H1 (cell line): Measurements from ENCODE around the gene TUBB4B. TPM values are rescaled to one million over a fixed set of nuclear protein-coding genes. Genes with fewer than 3 reads are reported as not detected.

Experiments
- CTCF ChIA-PET: fragments of 300-600 bp; sonication (Branson Sonifier 250); formaldehyde crosslinking; loops from one replicate; lab custom pipeline; 2021; ENCODE audit not compliant: partially characterized antibody; lab: Charles Lee
- POLR2A ChIA-PET: fragments of 300-600 bp; sonication (Branson Sonifier 250); formaldehyde crosslinking; loops from one replicate; lab custom pipeline; 2021; ENCODE audit warnings: inconsistent platforms; ENCODE audit not compliant: partially characterized antibody; lab: Charles Lee
- DNase-seq, 2 experiments: peaks; one replicate each; pipeline versions ENCODE4 v3.0.0 to v3.0.0-alpha.2; 2010 to 2022; ENCODE audit warnings: low spot score in 2 of 2, low read depth in 1 of 2, mixed read lengths in 1 of 2
- FAIRE-seq: peaks from 2 replicates; lab custom pipeline; 2011; peaks lifted over from hg19 to GRCh38; lab: Jason Lieb, UNC
- H2AFZ ChIP-seq: 2 replicates; pipeline ENCODE4 v1.8.1; 2012; ENCODE audit warnings: low read length, inconsistent platforms
- H2AK5ac ChIP-seq: 2 replicates; pipeline ENCODE4 v1.6.1; 2013; ENCODE audit warnings: low read depth, low read length
- H2BK120ac ChIP-seq: replicated peaks from 2 replicates; pipeline ENCODE3; 2013; ENCODE audit warnings: low read depth, low read length, inconsistent platforms
- H2BK12ac ChIP-seq: 2 replicates; pipeline ENCODE4 v1.6.1; 2013; ENCODE audit warnings: low read depth, low read length
- H2BK15ac ChIP-seq: 2 replicates; pipeline ENCODE4 v1.6.1; 2013; ENCODE audit warnings: low read length
- H2BK20ac ChIP-seq: 2 replicates; pipeline ENCODE4 v1.6.1; 2013; ENCODE audit warnings: low read length
- H2BK5ac ChIP-seq: 2 replicates; pipeline ENCODE4 v1.6.1; 2013; ENCODE audit warnings: low read depth, low read length
- H3K14ac ChIP-seq: 2 replicates; pipeline ENCODE4 v1.6.1; 2013; ENCODE audit warnings: inconsistent platforms; ENCODE audit not compliant: insufficient read length
- H3K18ac ChIP-seq: 2 replicates; pipeline ENCODE4 v1.6.1; 2013; ENCODE audit warnings: low read length; ENCODE audit errors: extremely low read depth
- H3K23ac ChIP-seq: 2 replicates; pipeline ENCODE4 v1.6.1; 2013; ENCODE audit warnings: inconsistent platforms; ENCODE audit not compliant: insufficient read length
- H3K23me2 ChIP-seq: 2 replicates; pipeline ENCODE4 v1.6.1; 2013; ENCODE audit warnings: low read depth, low read length
- H3K27ac ChIP-seq: 2 replicates; pipeline ENCODE4 v1.6.1; 2011; ENCODE audit warnings: low read depth, low read length, inconsistent platforms
- H3K27me3 ChIP-seq, 4 experiments: replicated peaks in 1 of 4; 1 replicate in 1 of 4; 2 replicates in 3 of 4; pipeline versions ENCODE4 v1.6.1 to v1.8.1; 2011 to 2013; ENCODE audit warnings: low read length in 3 of 4, mild to moderate bottlenecking in 3 of 4, inconsistent platforms in 2 of 4, mixed read lengths in 2 of 4, moderate library complexity in 1 of 4; ENCODE audit not compliant: control insufficient read depth in 3 of 4, insufficient read depth in 3 of 4; ENCODE audit errors: extremely low read depth in 1 of 4
- H3K36me3 ChIP-seq, 4 experiments: 2 replicates each; pipeline versions ENCODE4 v1.6.1 to v1.8.1; 2011 to 2013; ENCODE audit warnings: mild to moderate bottlenecking in 4 of 4, low read length in 3 of 4, moderate library complexity in 2 of 4, control low read depth in 1 of 4, inconsistent platforms in 1 of 4; ENCODE audit not compliant: insufficient read depth in 4 of 4, control insufficient read depth in 2 of 4
- H3K4ac ChIP-seq: replicated peaks from 2 replicates; pipeline ENCODE3; 2013; ENCODE audit warnings: low read length, low read depth, mixed read lengths, inconsistent platforms; ENCODE audit not compliant: insufficient read length
- H3K4me1 ChIP-seq, 4 experiments: replicated peaks in 1 of 4; 1 replicate in 1 of 4; 2 replicates in 3 of 4; pipeline versions ENCODE4 v1.6.1 to v1.8.1; 2011 to 2013; ENCODE audit warnings: low read length in 3 of 4, inconsistent platforms in 2 of 4, mixed read lengths in 1 of 4; ENCODE audit not compliant: insufficient read depth in 4 of 4, control insufficient read depth in 3 of 4
- H3K4me2 ChIP-seq, 2 experiments: 2 replicates each; pipeline versions ENCODE4 v1.6.1 to v1.8.1; 2011 to 2013; ENCODE audit warnings: low read depth in 2 of 2, low read length in 2 of 2, control low read depth in 1 of 2, inconsistent platforms in 1 of 2, mild to moderate bottlenecking in 1 of 2; ENCODE audit not compliant: insufficient read depth in 1 of 2
- H3K4me3 ChIP-seq, 4 experiments: fragments of 200-600, 300-600 bp in 1 of 4; sonication (generic), shearing (Covaris generic), sonication (Bioruptor Twin) in 1 of 4; 2 replicates each; pipeline versions ENCODE4 v1.5.1 to v1.8.1; 2011 to 2016; ENCODE audit warnings: low read length in 4 of 4, low read depth in 3 of 4, control low read depth in 2 of 4, inconsistent platforms in 2 of 4, mild to moderate bottlenecking in 2 of 4, mixed read lengths in 1 of 4, moderate library complexity in 1 of 4; ENCODE audit not compliant: insufficient read depth in 2 of 4; ENCODE audit errors: extremely low read depth in 1 of 4
- H3K56ac ChIP-seq: replicated peaks from 2 replicates; pipeline ENCODE3; 2013; ENCODE audit warnings: low read depth, mild to moderate bottlenecking, mixed read lengths, low read length, inconsistent platforms; ENCODE audit not compliant: insufficient read length
- H3K79me1 ChIP-seq: 2 replicates; pipeline ENCODE4 v1.6.1; 2013; ENCODE audit warnings: low read depth, low read length, control low read depth
- H3K79me2 ChIP-seq, 2 experiments: 2 replicates each; pipeline versions ENCODE4 v1.6.1 to v1.8.1; 2012 to 2013; ENCODE audit warnings: low read length in 2 of 2, mild to moderate bottlenecking in 2 of 2, inconsistent platforms in 1 of 2; ENCODE audit not compliant: insufficient read depth in 2 of 2, control insufficient read depth in 1 of 2
- H3K9ac ChIP-seq, 4 experiments: replicated peaks in 1 of 4; 1 replicate in 1 of 4; 2 replicates in 3 of 4; pipeline versions ENCODE4 v1.6.1 to v1.8.1; 2011 to 2013; ENCODE audit warnings: low read depth in 3 of 4, low read length in 3 of 4, control low read depth in 2 of 4, mild to moderate bottlenecking in 2 of 4, moderate library complexity in 2 of 4, inconsistent platforms in 1 of 4; ENCODE audit errors: extremely low read depth in 1 of 4
- H3K9me3 ChIP-seq, 2 experiments: 2 replicates each; pipeline versions ENCODE4 v1.6.1 to v1.8.1; 2012 to 2013; ENCODE audit warnings: mild to moderate bottlenecking in 2 of 2, moderate library complexity in 2 of 2, control low read depth in 1 of 2, inconsistent platforms in 1 of 2, low read depth in 1 of 2, low read length in 1 of 2, mixed read lengths in 1 of 2; ENCODE audit not compliant: insufficient read depth in 2 of 2
- H4K20me1 ChIP-seq, 2 experiments: replicated peaks in 1 of 2; 2 replicates each; pipeline versions ENCODE3 to v1.8.1; 2011 to 2013; ENCODE audit warnings: inconsistent platforms in 2 of 2, low read length in 2 of 2, mild to moderate bottlenecking in 1 of 2; ENCODE audit not compliant: insufficient read depth in 2 of 2, control insufficient read depth in 1 of 2
- H4K5ac ChIP-seq: 2 replicates; pipeline ENCODE4 v1.6.1; 2013; ENCODE audit warnings: low read length, low read depth, mixed read lengths, inconsistent platforms; ENCODE audit not compliant: insufficient read length
- H4K8ac ChIP-seq: 2 replicates; pipeline ENCODE4 v1.8.0; 2013; ENCODE audit warnings: mild to moderate bottlenecking, moderate library complexity, low read length, inconsistent platforms; ENCODE audit not compliant: insufficient read depth; ENCODE audit errors: extremely low read depth
- H4K91ac ChIP-seq: replicated peaks from 2 replicates; pipeline ENCODE3; 2013; ENCODE audit warnings: low read length, mixed read lengths, inconsistent platforms; ENCODE audit not compliant: insufficient read length
- CEBPB ChIP-seq: IDR thresholded peaks from 2 replicates; pipeline ENCODE4 v1.6.1; 2012; ENCODE audit warnings: low read depth, low read length
- CHD1 ChIP-seq: IDR thresholded peaks from 2 replicates; pipeline ENCODE4 v1.6.1; 2012; ENCODE audit warnings: low read depth, low read length, improper control_type of control experiment
- GABPA ChIP-seq: IDR thresholded peaks from 2 replicates; pipeline ENCODE4 v1.6.1; 2011; ENCODE audit warnings: mild to moderate bottlenecking, low read length, moderate library complexity, borderline replicate concordance; ENCODE audit not compliant: insufficient read depth
- POLR2A ChIP-seq, 2 experiments: IDR thresholded peaks; 1 replicate in 1 of 2; 2 replicates in 1 of 2; pipeline ENCODE4 v1.6.1; 2011; ENCODE audit warnings: low read depth in 2 of 2, low read length in 2 of 2, mild to moderate bottlenecking in 2 of 2; ENCODE audit errors: control extremely low read depth in 1 of 2
- WGBS, 2 experiments: shearing (Covaris generic) in 1 of 2; methylation state at CpG; one replicate each; pipeline versions ENCODE4 v1.1.6 to v1.1.7; 2013 to 2015; ENCODE audit warnings: low lambda C conversion rate in 2 of 2, mixed read lengths in 2 of 2, inconsistent platforms in 1 of 2, low coverage in 1 of 2, missing lambda C conversion rate in 1 of 2; ENCODE audit not compliant: insufficient replicate concordance in 2 of 2, insufficient coverage in 1 of 2, insufficient read length in 1 of 2; ENCODE audit errors: extremely low coverage in 1 of 2, missing lambda C conversion rate in 1 of 2; 5-methylcytosine and 5-hydroxymethylcytosine counted together
- polyA plus RNA-seq, 7 experiments: library from polyadenylated mRNA; depleted of rRNA in 3 of 7; stranded (reverse) in 5 of 7; unstranded in 2 of 7; fragments of >200 nt in 5 of 7; fragments of 200-250 nt in 2 of 7; gene quantifications; 1 replicate in 5 of 7; 2 replicates in 1 of 7; 4 replicates in 1 of 7; pipeline versions ENCODE4 v1.2.1 to v1.2.3, GENCODE V29; 2011 to 2013; ENCODE audit warnings: missing spikeins in 2 of 7, mixed read lengths in 2 of 7
- total RNA-seq: library from RNA; stranded (reverse); fragmentation: NEBNext Ultra II Directional; extraction: Animal tissue kit (Norgen Biotek cat#: 25700); gene quantifications from 2 replicates; pipeline ENCODE4 v1.2.1, GENCODE V29; 2021

TUBB4B gene
- total and polyA plus RNA-seq, 2 of the 8 experiments (the other 6 are each of a cell fraction or from before 2014, with no cell fraction given) = 280 to 307 TPM

- FAIRE-seq (no peak), DNase-seq (no peak)
- no peak overlapping the region for H3K23ac ChIP-seq
- no peak overlapping the region for H2BK12ac ChIP-seq
- H3K4me2 ChIP-seq = no peak overlapping the region
- no peaks in the 10 kb centered on the region for H3K9me3 ChIP-seq
- H3K36me3 ChIP-seq = peaks cover 0 to 4% (median 1%) of the 10 kb centered on the region in 4 experiments; a peak in 2 of 8 replicates
- H3K9ac ChIP-seq = no peak overlapping the region
- H3K4me3 ChIP-seq = no peak overlapping the region
- H3K18ac ChIP-seq = no peak overlapping the region
- peaks cover 15 to 33% of the 10 kb centered on the region in 2 experiments for H4K20me1 ChIP-seq
- H3K23me2 ChIP-seq = peaks cover 2% of the 10 kb centered on the region; the same call in 1 of the 2 replicates
- H4K5ac ChIP-seq = no peak overlapping the region
- H2BK120ac ChIP-seq = no peak overlapping the region
- peaks cover 0 to 26% (median 11%) of the 10 kb centered on the region in 4 experiments; a peak in 6 of 7 replicates for H3K4me1 ChIP-seq
- H3K79me2 ChIP-seq = peaks cover 0 to 29% of the 10 kb centered on the region in 2 experiments; a peak in 1 of 4 replicates
- no peak overlapping the region for H3K27ac ChIP-seq
- no peak overlapping the region for H4K8ac ChIP-seq
- H3K56ac ChIP-seq = no peak overlapping the region
- TF ChIP-seq CEBPB (no peak), GABPA (no peak), CHD1 (no peak), POLR2A (IDR thresholded peaks at IDR 0.05; ENCODE audit: control extremely low read depth in 1 of 2, low read depth in 2 of 2, low read length in 2 of 2) (no peak)
- H3K79me1 ChIP-seq = peaks cover 20% of the 10 kb centered on the region
- H2BK15ac ChIP-seq = no peak overlapping the region
- POLR2A ChIA-PET = interaction anchor here (0.9 to 11.0 kb wide), 6 partner anchors 8 to 47 kb away, joined by 3 to 107 read pairs (median 4); partner anchors contain the start of genes NDOR1, TMEM203 and TUBB4B
- H2AFZ ChIP-seq = no peak overlapping the region
- no peak overlapping the region for H2AK5ac ChIP-seq
- no peak overlapping the region for H2BK20ac ChIP-seq
- peak overlapping the region; percentile 60; the same call in 1 of the 2 replicates for H2BK5ac ChIP-seq
- CTCF ChIA-PET = interaction anchor here (1.7 to 14.0 kb wide), 5 partner anchors 11 to 76 kb away, joined by 6 to 204 read pairs (median 16); partner anchors contain the start of genes CYSRT1, NDOR1, RNF208 and RNF224
- 97% methylated on average over 11 of the region's 14 CpGs; no CpG with 5 or more reads in 1 of the 2 experiments for WGBS, 2 experiments
- H3K4ac ChIP-seq = no peak overlapping the region
- H3K14ac ChIP-seq = no peak overlapping the region
- H4K91ac ChIP-seq = no peak overlapping the region
- no peaks in the 10 kb centered on the region for H3K27me3 ChIP-seq
Measured at GRCh38 chr9:137193771-137194170, 47.3 kb upstream of the TUBB4B start.
